K562 (cell line): Measurements from ENCODE around the gene KCNK4. TPM values are rescaled to one million over a fixed set of nuclear protein-coding genes. Genes with fewer than 3 reads are reported as not detected.

Experiments
- ATF3 ChIP-seq, 2 experiments: fragments of 450-650 bp in 1 of 2; sonication (generic) in 1 of 2; formaldehyde crosslinking in 1 of 2; IDR thresholded peaks in 1 of 2; conservative IDR thresholded peaks in 1 of 2; 2 replicates each; pipeline versions ENCODE4 v1.6.1 to v1.8.1; 2016 to 2023; ENCODE audit warnings: mild to moderate bottlenecking in 2 of 2, moderate library complexity in 2 of 2, inconsistent platforms in 1 of 2, missing genetic modification reagents in 1 of 2
- CREB1 ChIP-seq, 2 experiments: sonication (generic) in 1 of 2; formaldehyde crosslinking in 1 of 2; IDR thresholded peaks; 2 replicates each; pipeline versions ENCODE4 v1.6.1 to v1.8.0; 2012 to 2022; ENCODE audit warnings: inconsistent platforms in 1 of 2, mild to moderate bottlenecking in 1 of 2, missing genetic modification reagents in 1 of 2, moderate library complexity in 1 of 2
- FOSL1 ChIP-seq: fragments of 200-800 bp; sonication (Bioruptor generic); conservative IDR thresholded peaks from 2 replicates; pipeline ENCODE4 v1.6.1; 2016; ENCODE audit warnings: missing genetic modification characterization, missing compliant biosample characterization
- HES1 ChIP-seq: fragments of 450-650 bp; IDR thresholded peaks from 2 replicates; pipeline ENCODE4 v1.6.1; 2016; ENCODE audit warnings: low read depth, mild to moderate bottlenecking, moderate library complexity
- IFI16 ChIP-seq: fragments of 250-450 bp; sonication (Bioruptor Pico); IDR thresholded peaks from 2 replicates; pipeline ENCODE4 v2.1.2; 2022; ENCODE audit warnings: mild to moderate bottlenecking, inconsistent platforms
- KAT2B ChIP-seq: IDR thresholded peaks from one replicate; pipeline ENCODE4 v1.6.1; 2012; ENCODE audit warnings: low read depth, mild to moderate bottlenecking, control low read depth, inconsistent platforms, low read length, moderate library complexity
- NKRF ChIP-seq: fragments of 450-650 bp; IDR thresholded peaks from 2 replicates; pipeline ENCODE4 v1.6.1; 2016; ENCODE audit warnings: borderline replicate concordance
- SETDB1 ChIP-seq: IDR thresholded peaks from one replicate; pipeline ENCODE4 v1.6.1; 2012; ENCODE audit warnings: low read length, control low read depth, inconsistent platforms
- SREBF1 ChIP-seq: fragments of 150-350 bp; IDR thresholded peaks from 2 replicates; pipeline ENCODE4 v1.6.1; 2014; ENCODE audit warnings: antibody characterized with exemption, low read depth, low read length, borderline replicate concordance
- TRIM24 ChIP-seq, 2 experiments: fragments of 450-650 bp; IDR thresholded peaks; 2 replicates each; pipeline ENCODE4 v1.6.1; 2016
- ZFP36 ChIP-seq: fragments of 150-350 bp; IDR thresholded peaks from 2 replicates; pipeline ENCODE4 v1.6.1; 2018; ENCODE audit warnings: low read length, low read depth; ENCODE audit not compliant: partially characterized antibody
- ZNF134 ChIP-seq: fragments of 250-450 bp; sonication (Bioruptor Pico); conservative IDR thresholded peaks from 2 replicates; pipeline ENCODE4 v1.4.0; 2020
- ZNF431 ChIP-seq: sonication (generic); formaldehyde crosslinking; IDR thresholded peaks from 2 replicates; pipeline ENCODE4 v1.8.0; 2022; ENCODE audit warnings: mild to moderate bottlenecking, missing genetic modification reagents
- ZNF586 ChIP-seq: fragments of 450-650 bp; formaldehyde crosslinking; conservative IDR thresholded peaks from 2 replicates; pipeline ENCODE4 v1.4.0; 2020; ENCODE audit warnings: mild to moderate bottlenecking, moderate library complexity
- ZNF589 ChIP-seq: fragments of 200-800 bp; sonication (Bioruptor generic); IDR thresholded peaks from 2 replicates; pipeline ENCODE4 v1.6.1; 2016; ENCODE audit warnings: low read depth, missing genetic modification characterization, missing compliant biosample characterization
- ZNF778 ChIP-seq: fragments of 450-650 bp; formaldehyde crosslinking; IDR thresholded peaks from 2 replicates; pipeline ENCODE4 v1.4.0; 2020; ENCODE audit warnings: mild to moderate bottlenecking, moderate library complexity
- polyA plus RNA-seq, 8 experiments: library from polyadenylated mRNA; depleted of rRNA in 4 of 8; stranded (reverse) in 5 of 8; unstranded in 3 of 8; fragments of >200 nt; fragmentation: Nextera tagmentation in 2 of 8; fragmentation: Illumina TruSeq in 1 of 8; extraction: Ambion mirVana in 2 of 8; extraction: Trizol in 1 of 8; gene quantifications; 2 replicates each; pipeline versions ENCODE4 v1.2.1 to v1.2.3, GENCODE V29; 2011 to 2014; ENCODE audit warnings: inconsistent platforms in 1 of 8, missing spikeins in 1 of 8
- total RNA-seq, 7 experiments: library from RNA; depleted of rRNA in 6 of 7; stranded (reverse); fragments of >200 nt in 6 of 7; fragmentation: Illumina TruSeq in 2 of 7; extraction: Trizol in 2 of 7; gene quantifications; 2 replicates each; pipeline versions ENCODE4 v1.2.1 to v1.2.3, GENCODE V29; 2011 to 2021; ENCODE audit warnings: low replicate concordance in 1 of 7
- TF ChIP-seq, protein P1 (sequence below): sonication (generic); formaldehyde crosslinking; IDR thresholded peaks from 2 replicates; pipeline ENCODE4 v1.8.0; 2023; ENCODE audit warnings: mild to moderate bottlenecking, missing genetic modification reagents
- TF ChIP-seq, protein P2 (sequence below): sonication (generic); formaldehyde crosslinking; IDR thresholded peaks from 2 replicates; pipeline ENCODE4 v1.8.0; 2023; ENCODE audit warnings: mild to moderate bottlenecking, missing genetic modification reagents

KCNK4 gene
- total and polyA plus RNA-seq, 9 of the 15 experiments (the other 6 are each of a cell fraction or from before 2014, with no cell fraction given), result not detected

DNA sequence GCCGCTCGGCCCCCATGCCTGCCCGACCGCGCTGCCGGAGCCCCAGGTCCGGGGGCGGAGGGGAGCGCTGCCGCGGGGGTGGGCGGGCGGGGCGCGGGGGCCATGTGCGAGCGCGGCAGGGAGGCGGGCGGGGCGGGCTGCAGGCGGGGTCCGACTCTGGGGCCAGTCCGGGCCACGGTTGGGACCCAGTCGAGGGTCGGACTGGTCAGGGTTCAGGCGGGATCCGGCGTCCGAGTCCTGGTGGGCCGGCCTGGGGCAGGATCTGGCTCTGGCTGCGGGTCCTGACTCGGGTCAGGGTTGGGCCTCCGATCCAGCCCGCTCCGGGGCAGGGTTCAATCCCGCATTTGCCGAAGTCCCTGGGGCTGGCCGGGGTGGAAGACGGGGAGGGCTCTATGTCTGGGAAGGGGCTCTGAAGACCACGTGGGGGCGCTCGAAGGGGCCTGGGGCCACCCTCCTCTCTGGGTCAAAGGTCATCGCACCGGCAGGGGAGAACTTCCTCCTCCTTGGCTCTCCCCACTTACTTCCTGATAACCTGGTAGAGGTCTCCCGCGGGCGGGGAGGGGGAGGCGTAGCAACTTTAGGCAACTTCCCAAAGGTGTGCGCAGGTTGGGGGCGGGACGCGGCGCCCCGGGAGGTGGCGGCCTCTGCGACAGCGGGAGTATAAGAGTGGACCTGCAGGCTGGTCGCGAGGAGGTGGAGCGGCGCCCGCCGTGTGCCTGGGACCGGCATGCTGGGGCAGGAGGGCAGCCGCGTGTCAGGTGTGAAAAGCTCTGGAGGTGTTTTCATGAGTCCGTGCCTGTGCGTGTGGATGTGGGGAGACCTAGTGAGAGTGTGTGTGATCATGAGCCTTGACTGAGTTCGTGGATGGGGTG is 14.8 kb downstream of the KCNK4 start (continued):
- TF ChIP-seq NKRF, result peak; percentile 78
- TF ChIP-seq ZFP36, result no peak
- TF ChIP-seq ZNF586, result no peak
- TF ChIP-seq IFI16 (CRISPR knock-in tag), result no peak
- TF ChIP-seq SREBF1, result no peak
- TF ChIP-seq HES1, result no peak
- no peak for TF ChIP-seq ZNF778 (CRISPR knock-in tag)
- TF ChIP-seq ZNF589 (CRISPR knock-in tag), result no peak
- no peak for TF ChIP-seq KAT2B
- no peak for TF ChIP-seq FOSL1 (tag)
- TF ChIP-seq, protein P1, sequence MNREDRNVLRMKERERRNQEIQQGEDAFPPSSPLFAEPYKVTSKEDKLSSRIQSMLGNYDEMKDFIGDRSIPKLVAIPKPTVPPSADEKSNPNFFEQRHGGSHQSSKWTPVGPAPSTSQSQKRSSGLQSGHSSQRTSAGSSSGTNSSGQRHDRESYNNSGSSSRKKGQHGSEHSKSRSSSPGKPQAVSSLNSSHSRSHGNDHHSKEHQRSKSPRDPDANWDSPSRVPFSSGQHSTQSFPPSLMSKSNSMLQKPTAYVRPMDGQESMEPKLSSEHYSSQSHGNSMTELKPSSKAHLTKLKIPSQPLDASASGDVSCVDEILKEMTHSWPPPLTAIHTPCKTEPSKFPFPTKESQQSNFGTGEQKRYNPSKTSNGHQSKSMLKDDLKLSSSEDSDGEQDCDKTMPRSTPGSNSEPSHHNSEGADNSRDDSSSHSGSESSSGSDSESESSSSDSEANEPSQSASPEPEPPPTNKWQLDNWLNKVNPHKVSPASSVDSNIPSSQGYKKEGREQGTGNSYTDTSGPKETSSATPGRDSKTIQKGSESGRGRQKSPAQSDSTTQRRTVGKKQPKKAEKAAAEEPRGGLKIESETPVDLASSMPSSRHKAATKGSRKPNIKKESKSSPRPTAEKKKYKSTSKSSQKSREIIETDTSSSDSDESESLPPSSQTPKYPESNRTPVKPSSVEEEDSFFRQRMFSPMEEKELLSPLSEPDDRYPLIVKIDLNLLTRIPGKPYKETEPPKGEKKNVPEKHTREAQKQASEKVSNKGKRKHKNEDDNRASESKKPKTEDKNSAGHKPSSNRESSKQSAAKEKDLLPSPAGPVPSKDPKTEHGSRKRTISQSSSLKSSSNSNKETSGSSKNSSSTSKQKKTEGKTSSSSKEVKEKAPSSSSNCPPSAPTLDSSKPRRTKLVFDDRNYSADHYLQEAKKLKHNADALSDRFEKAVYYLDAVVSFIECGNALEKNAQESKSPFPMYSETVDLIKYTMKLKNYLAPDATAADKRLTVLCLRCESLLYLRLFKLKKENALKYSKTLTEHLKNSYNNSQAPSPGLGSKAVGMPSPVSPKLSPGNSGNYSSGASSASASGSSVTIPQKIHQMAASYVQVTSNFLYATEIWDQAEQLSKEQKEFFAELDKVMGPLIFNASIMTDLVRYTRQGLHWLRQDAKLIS (CRISPR knock-in tag), result no peak; the same call in 1 of the 2 replicates
- TF ChIP-seq, protein P2, sequence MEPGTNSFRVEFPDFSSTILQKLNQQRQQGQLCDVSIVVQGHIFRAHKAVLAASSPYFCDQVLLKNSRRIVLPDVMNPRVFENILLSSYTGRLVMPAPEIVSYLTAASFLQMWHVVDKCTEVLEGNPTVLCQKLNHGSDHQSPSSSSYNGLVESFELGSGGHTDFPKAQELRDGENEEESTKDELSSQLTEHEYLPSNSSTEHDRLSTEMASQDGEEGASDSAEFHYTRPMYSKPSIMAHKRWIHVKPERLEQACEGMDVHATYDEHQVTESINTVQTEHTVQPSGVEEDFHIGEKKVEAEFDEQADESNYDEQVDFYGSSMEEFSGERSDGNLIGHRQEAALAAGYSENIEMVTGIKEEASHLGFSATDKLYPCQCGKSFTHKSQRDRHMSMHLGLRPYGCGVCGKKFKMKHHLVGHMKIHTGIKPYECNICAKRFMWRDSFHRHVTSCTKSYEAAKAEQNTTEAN (CRISPR knock-in tag), result no peak; the same call in 1 of the 2 replicates
- TF ChIP-seq TRIM24 (IDR thresholded peaks at IDR 0.05), result 0 out of 4 replicates have a peak, but pooled peaks of 1 of the 2 experiments have one; percentile 10
- TF ChIP-seq CREB1 (IDR thresholded peaks at IDR 0.05), result 0 out of 2 replicates have a peak, but pooled peaks have one; percentile 5
- no peak for TF ChIP-seq CREB1 (CRISPR knock-in tag; IDR thresholded peaks at IDR 0.05)
- no peak for TF ChIP-seq ZNF431 (CRISPR knock-in tag)
- TF ChIP-seq ZNF134 (CRISPR knock-in tag), result no peak
- no peak for TF ChIP-seq ATF3 (IDR thresholded peaks at IDR 0.05)
- TF ChIP-seq ATF3 (CRISPR knock-in tag; conservative IDR thresholded peaks at IDR 0.05), result no peak
- TF ChIP-seq SETDB1, result no peak
